ENCODE data around the gene CCL13.

DNA sequence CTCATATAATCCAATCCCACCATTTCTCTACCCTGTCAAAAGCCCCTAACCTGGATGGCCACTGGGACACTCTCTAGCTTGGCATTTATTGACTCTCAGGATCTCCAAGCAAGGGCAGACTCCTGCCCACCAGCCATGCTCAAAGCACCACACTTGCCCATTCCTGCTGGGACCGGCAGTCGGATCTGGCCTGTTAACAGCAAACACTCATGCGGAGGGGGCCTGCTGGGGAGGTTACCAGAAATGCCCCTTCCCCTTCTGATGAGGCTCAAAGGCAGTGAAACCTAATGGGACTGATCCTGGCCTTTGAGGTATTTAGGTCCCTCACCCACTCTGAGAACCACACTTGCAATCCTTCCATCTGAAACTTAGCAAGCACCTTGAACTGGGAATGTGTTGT lies 13.3 kb downstream of the CCL13 start:
- TF ChIP-seq, protein P1, sequence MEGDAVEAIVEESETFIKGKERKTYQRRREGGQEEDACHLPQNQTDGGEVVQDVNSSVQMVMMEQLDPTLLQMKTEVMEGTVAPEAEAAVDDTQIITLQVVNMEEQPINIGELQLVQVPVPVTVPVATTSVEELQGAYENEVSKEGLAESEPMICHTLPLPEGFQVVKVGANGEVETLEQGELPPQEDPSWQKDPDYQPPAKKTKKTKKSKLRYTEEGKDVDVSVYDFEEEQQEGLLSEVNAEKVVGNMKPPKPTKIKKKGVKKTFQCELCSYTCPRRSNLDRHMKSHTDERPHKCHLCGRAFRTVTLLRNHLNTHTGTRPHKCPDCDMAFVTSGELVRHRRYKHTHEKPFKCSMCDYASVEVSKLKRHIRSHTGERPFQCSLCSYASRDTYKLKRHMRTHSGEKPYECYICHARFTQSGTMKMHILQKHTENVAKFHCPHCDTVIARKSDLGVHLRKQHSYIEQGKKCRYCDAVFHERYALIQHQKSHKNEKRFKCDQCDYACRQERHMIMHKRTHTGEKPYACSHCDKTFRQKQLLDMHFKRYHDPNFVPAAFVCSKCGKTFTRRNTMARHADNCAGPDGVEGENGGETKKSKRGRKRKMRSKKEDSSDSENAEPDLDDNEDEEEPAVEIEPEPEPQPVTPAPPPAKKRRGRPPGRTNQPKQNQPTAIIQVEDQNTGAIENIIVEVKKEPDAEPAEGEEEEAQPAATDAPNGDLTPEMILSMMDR (IDR thresholded peaks at IDR 0.05; ENCODE audit: low read depth, low read length), result no peak
- TF ChIP-seq, protein P2, sequence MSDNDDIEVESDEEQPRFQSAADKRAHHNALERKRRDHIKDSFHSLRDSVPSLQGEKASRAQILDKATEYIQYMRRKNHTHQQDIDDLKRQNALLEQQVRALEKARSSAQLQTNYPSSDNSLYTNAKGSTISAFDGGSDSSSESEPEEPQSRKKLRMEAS (IDR thresholded peaks at IDR 0.05; ENCODE audit: low read depth, low read length), result no peak
